Mucosa of descending colon (tissue), 3 donors: ENCODE measurements around the gene MMP28. TPM values are rescaled to one million over a fixed set of nuclear protein-coding genes. Genes with fewer than 3 reads are reported as not detected.
A peak's percentile ranks its signal among the peaks of the same experiment; 100 is the strongest.

Experiments
- ATAC-seq: fragments of 200-7000 bp; cut with Tn5 transposase; one replicate; pipeline ENCODE4 v1.9.1; 2020; ENCODE audit warnings: mild to moderate bottlenecking, moderate library complexity
- DNase-seq, 3 donors: peaks; one replicate each; pipeline ENCODE4 v3.0.0-alpha.2; 2020
- H3K36me3 ChIP-seq: fragments of 200-600 bp; one replicate; pipeline ENCODE4 v1.8.0; 2021; ENCODE audit warnings: low read depth, mild to moderate bottlenecking
- H3K4me1 ChIP-seq: fragments of 200-600 bp; one replicate; pipeline ENCODE4 v1.8.0; 2021; ENCODE audit warnings: low read depth, mild to moderate bottlenecking
- H3K4me3 ChIP-seq: fragments of 200-600 bp; one replicate; pipeline ENCODE4 v1.8.0; 2021; ENCODE audit warnings: mild to moderate bottlenecking
- H3K9me3 ChIP-seq: fragments of 200-600 bp; one replicate; pipeline ENCODE4 v1.8.0; 2021; ENCODE audit warnings: mild to moderate bottlenecking
- CTCF ChIP-seq: fragments of 200-600 bp; IDR thresholded peaks from one replicate; pipeline ENCODE4 v1.8.0; 2022; ENCODE audit warnings: antibody characterized with exemption, mild to moderate bottlenecking
- intact Hi-C, 2 donors: fragments of 100-400 bp; cut with DNase I in 1 of 2; cut with micrococcal nuclease in 1 of 2; formaldehyde crosslinking; loops; one replicate each; pipeline versions ENCODE4 v1.11.0 to v1.11.1; 2022; cut with DNase I, micrococcal nuclease
- total RNA-seq, 3 donors: library from RNA; stranded (reverse); fragmentation: NEBNext Ultra II Directional in 2 of 3; extraction: Animal tissue kit (Norgen Biotek cat#: 25700) in 2 of 3; gene quantifications; one replicate each; pipeline versions ENCODE4 v1.2.1 to v1.2.4, GENCODE V29; 2021 to 2023
- donor health status: DM: no; HTN: no; CAD: no; lungs with moderate emphysema.
- donor health status: DM: no; HTN: no; CAD: no.
- donor health status: DM: no; HTN: yes; CAD: no.

The MMP28 gene
- total RNA-seq, 3 donors from 2014 or later: 31.0 to 82.4 (median 43.7) TPM

GRCh38 chr17:35788477-35789368 is 6.7 kb downstream of the MMP28 start:
- intact Hi-C loops: no loop called here
- Histone ChIP-seq H3K4me1 (peaks cover 50% of the 10 kb centered on the region), H3K4me3 (no peak overlapping the region), H3K36me3 (no peaks in the 10 kb centered on the region), H3K9me3 (no peaks in the 10 kb centered on the region)
- DNase-seq: peak in 1 of 3 donors; percentile 22
- no peak for TF ChIP-seq CTCF
- ATAC-seq: peak; percentile 62

GRCh38 chr17:35786941-35787432 is 8.5 kb downstream of the MMP28 start:
- Histone ChIP-seq H3K36me3 (no peaks in the 10 kb centered on the region), H3K4me3 (no peak overlapping the region), H3K4me1 (peaks cover 66% of the 10 kb centered on the region), H3K9me3 (no peaks in the 10 kb centered on the region)
- intact Hi-C loops: no loop called here
- DNase-seq (peak in 1 of 3 donors; percentile 22), ATAC-seq (peak; percentile 48)
- no peak for TF ChIP-seq CTCF

- H3K36me3 ChIP-seq: no peaks in the 10 kb centered on the region
- H3K9me3 ChIP-seq: no peaks in the 10 kb centered on the region
- no peak overlapping the region for H3K4me3 ChIP-seq
- ATAC-seq (no peak), DNase-seq (peak in 1 of 3 donors; percentile 29)
- peaks cover 66% of the 10 kb centered on the region for H3K4me1 ChIP-seq
- no peak for TF ChIP-seq CTCF
- intact Hi-C loops: no loop called here
These were observed 10.5 kb downstream of the MMP28 start for GRCh38 chr17:35784895-35785294.

GRCh38 chr17:35780950-35781349 is 14.5 kb downstream of the MMP28 start:
- intact Hi-C loops: no loop called here
- Histone ChIP-seq H3K4me3 (no peak overlapping the region), H3K9me3 (no peaks in the 10 kb centered on the region), H3K36me3 (no peaks in the 10 kb centered on the region), H3K4me1 (peaks cover 47% of the 10 kb centered on the region)
- DNase-seq: no peak
- TF ChIP-seq CTCF: no peak
- no peak for ATAC-seq

- intact Hi-C loops: no loop called here
- DNase-seq: no peak
These were observed 16.7 kb downstream of the MMP28 start for GRCh38 chr17:35778641-35779196.

More at GRCh38 chr17:35778641-35779196, 16.7 kb downstream of the MMP28 start:
- ATAC-seq: no peak
- TF ChIP-seq CTCF: no peak
- Histone ChIP-seq H3K9me3 (no peaks in the 10 kb centered on the region), H3K4me3 (no peak overlapping the region), H3K4me1 (peaks cover 44% of the 10 kb centered on the region), H3K36me3 (no peaks in the 10 kb centered on the region)
